Mammary epithelial cell (primary cell): ENCODE results near the gene CDKN2B-AS1.

Experiments used
- EZH2 ChIP-seq: IDR thresholded peaks from 2 replicates; pipeline ENCODE4 v1.6.1; 2012; ENCODE audit warnings: low read length, inconsistent platforms, borderline replicate concordance
- TF ChIP-seq, protein P1 (sequence below), 2 donors: IDR thresholded peaks in 1 of 2; conservative IDR thresholded peaks in 1 of 2; 2 replicates each; pipeline ENCODE4 v1.5.1; 2011 to 2012; ENCODE audit warnings: inconsistent platforms in 2 of 2, low read length in 2 of 2, mild to moderate bottlenecking in 2 of 2, control low read depth in 1 of 2, low read depth in 1 of 2; ENCODE audit not compliant: insufficient read depth in 1 of 2; ENCODE audit errors: extremely low read depth in 1 of 2

- TF ChIP-seq, protein P1, sequence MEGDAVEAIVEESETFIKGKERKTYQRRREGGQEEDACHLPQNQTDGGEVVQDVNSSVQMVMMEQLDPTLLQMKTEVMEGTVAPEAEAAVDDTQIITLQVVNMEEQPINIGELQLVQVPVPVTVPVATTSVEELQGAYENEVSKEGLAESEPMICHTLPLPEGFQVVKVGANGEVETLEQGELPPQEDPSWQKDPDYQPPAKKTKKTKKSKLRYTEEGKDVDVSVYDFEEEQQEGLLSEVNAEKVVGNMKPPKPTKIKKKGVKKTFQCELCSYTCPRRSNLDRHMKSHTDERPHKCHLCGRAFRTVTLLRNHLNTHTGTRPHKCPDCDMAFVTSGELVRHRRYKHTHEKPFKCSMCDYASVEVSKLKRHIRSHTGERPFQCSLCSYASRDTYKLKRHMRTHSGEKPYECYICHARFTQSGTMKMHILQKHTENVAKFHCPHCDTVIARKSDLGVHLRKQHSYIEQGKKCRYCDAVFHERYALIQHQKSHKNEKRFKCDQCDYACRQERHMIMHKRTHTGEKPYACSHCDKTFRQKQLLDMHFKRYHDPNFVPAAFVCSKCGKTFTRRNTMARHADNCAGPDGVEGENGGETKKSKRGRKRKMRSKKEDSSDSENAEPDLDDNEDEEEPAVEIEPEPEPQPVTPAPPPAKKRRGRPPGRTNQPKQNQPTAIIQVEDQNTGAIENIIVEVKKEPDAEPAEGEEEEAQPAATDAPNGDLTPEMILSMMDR (conservative IDR thresholded peaks at IDR 0.05 in 1 of 2, IDR thresholded peaks at IDR 0.05 in 1 of 2; ENCODE audit: extremely low read depth in 1 of 2, insufficient read depth in 1 of 2, low read depth in 1 of 2, low read length in 2 of 2), result peak; percentile 65 to 71
- no peak for TF ChIP-seq EZH2
Observed at GRCh38 chr9:22119522-22120158, 125.0 kb downstream of the CDKN2B-AS1 start.
